ENCODE results near the gene SUPT6H. TPM values are rescaled to one million over a fixed set of nuclear protein-coding genes. Genes with fewer than 3 reads are reported as not detected.
A peak's percentile ranks its signal among the peaks of the same experiment; 100 is the strongest.

SUPT6H gene
- total and polyA plus RNA-seq, 2 experiments from 2014 or later, result 32.6 to 50.8 TPM

DNA sequence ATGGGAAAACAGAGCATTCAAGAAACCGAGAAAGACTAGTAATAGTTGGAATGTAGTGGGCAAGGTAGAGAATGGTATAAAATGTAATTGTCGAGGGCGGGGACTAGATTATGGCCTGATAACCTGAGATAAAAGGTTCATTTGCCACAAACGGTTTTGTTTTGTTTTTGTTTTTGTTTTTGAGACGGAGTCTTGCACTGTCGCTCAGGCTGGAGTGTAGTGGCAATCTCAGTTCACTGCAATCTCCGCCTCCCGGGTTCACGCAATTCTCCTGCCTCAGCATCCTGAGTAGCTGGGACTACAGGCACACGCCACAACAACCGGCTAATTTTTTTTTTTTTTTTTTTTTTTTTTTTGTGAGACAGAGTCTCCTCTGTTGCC, 67.9 kb downstream of the SUPT6H start:
- TF ChIP-seq, protein P1, sequence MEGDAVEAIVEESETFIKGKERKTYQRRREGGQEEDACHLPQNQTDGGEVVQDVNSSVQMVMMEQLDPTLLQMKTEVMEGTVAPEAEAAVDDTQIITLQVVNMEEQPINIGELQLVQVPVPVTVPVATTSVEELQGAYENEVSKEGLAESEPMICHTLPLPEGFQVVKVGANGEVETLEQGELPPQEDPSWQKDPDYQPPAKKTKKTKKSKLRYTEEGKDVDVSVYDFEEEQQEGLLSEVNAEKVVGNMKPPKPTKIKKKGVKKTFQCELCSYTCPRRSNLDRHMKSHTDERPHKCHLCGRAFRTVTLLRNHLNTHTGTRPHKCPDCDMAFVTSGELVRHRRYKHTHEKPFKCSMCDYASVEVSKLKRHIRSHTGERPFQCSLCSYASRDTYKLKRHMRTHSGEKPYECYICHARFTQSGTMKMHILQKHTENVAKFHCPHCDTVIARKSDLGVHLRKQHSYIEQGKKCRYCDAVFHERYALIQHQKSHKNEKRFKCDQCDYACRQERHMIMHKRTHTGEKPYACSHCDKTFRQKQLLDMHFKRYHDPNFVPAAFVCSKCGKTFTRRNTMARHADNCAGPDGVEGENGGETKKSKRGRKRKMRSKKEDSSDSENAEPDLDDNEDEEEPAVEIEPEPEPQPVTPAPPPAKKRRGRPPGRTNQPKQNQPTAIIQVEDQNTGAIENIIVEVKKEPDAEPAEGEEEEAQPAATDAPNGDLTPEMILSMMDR (IDR thresholded peaks at IDR 0.05; ENCODE audit: poor library complexity), result no peak
- no peak for TF ChIP-seq EZH2phosphoT487 (IDR thresholded peaks at IDR 0.05; ENCODE audit: low read depth, severe bottlenecking, unreplicated experiment)
- no peak for TF ChIP-seq EZH2 (IDR thresholded peaks at IDR 0.05; ENCODE audit: borderline replicate concordance)
- H3K9me3 ChIP-seq (ENCODE audit: low read depth), result no peaks in the 10 kb centered on the region
- 91% methylated on average over 11 of the region's 11 CpGs for WGBS (ENCODE audit: low lambda C conversion rate, missing lambda C conversion rate)

DNA sequence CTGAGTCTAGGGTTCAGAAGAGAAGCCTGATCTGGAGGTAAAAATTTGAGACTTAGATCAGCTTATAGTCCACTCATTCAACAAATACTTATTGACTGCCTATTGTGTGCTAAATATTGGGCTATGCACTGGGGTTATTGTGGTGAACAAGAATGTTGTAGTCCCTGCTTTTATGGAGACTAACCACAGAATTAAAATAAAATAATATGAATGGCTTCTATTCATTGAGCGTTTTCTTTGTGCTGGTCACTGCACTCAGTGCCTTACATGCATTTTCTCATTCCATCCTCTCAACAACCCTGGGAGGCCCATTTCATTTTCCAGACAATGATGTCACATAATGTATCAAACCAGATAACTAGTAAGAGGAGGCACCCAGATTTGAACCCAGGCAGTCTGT, 71.3 kb downstream of the SUPT6H start:
- Histone ChIP-seq H4K20me1 (ENCODE audit: insufficient read depth, poor library complexity, severe bottlenecking) (no peaks in the 10 kb centered on the region), H3K27ac (no peak overlapping the region), H3K4me2 (no peak overlapping the region), H3K4me3 (no peak overlapping the region), H3K9me3 (ENCODE audit: low read depth) (no peaks in the 10 kb centered on the region), H3K79me2 (no peaks in the 10 kb centered on the region), H3K4me1 (ENCODE audit: insufficient read depth) (no peaks in the 10 kb centered on the region), H3K9me2 (replicated peaks; ENCODE audit: insufficient read depth) (no peaks in the 10 kb centered on the region), H3K27me3 (no peaks in the 10 kb centered on the region), H3K36me3 (replicated peaks; ENCODE audit: insufficient read depth, low read depth) (no peaks in the 10 kb centered on the region), H2AFZ (no peak overlapping the region)
- DNase-seq (ENCODE audit: low spot score), result no peak
- TF ChIP-seq EZH2 (IDR thresholded peaks at IDR 0.05; ENCODE audit: borderline replicate concordance), result no peak
- TF ChIP-seq, protein P1 (IDR thresholded peaks at IDR 0.05; ENCODE audit: poor library complexity), result no peak
- no peak for TF ChIP-seq EZH2phosphoT487 (IDR thresholded peaks at IDR 0.05; ENCODE audit: low read depth, severe bottlenecking, unreplicated experiment)
- WGBS (ENCODE audit: low lambda C conversion rate, missing lambda C conversion rate), result 95% methylated on average over 1 of the region's 1 CpG

More for the DNA sequence above, 67.9 kb downstream of the SUPT6H start:
- no peaks in the 10 kb centered on the region for H3K27me3 ChIP-seq
- no peaks in the 10 kb centered on the region for H3K9me2 ChIP-seq (replicated peaks; ENCODE audit: insufficient read depth)
- H3K36me3 ChIP-seq (replicated peaks; ENCODE audit: insufficient read depth, low read depth), result no peaks in the 10 kb centered on the region
- peaks cover 1% of the 10 kb centered on the region for H4K20me1 ChIP-seq (ENCODE audit: insufficient read depth, poor library complexity, severe bottlenecking)
- peak overlapping the region; percentile 65 for H3K27ac ChIP-seq
- peaks cover 8% of the 10 kb centered on the region for H3K4me1 ChIP-seq (ENCODE audit: insufficient read depth)
- no peak overlapping the region for H3K4me2 ChIP-seq
- no peak for DNase-seq (ENCODE audit: low spot score)
- no peak overlapping the region for H3K4me3 ChIP-seq
- H3K79me2 ChIP-seq, result no peaks in the 10 kb centered on the region
- H2AFZ ChIP-seq, result no peak overlapping the region

DNA sequence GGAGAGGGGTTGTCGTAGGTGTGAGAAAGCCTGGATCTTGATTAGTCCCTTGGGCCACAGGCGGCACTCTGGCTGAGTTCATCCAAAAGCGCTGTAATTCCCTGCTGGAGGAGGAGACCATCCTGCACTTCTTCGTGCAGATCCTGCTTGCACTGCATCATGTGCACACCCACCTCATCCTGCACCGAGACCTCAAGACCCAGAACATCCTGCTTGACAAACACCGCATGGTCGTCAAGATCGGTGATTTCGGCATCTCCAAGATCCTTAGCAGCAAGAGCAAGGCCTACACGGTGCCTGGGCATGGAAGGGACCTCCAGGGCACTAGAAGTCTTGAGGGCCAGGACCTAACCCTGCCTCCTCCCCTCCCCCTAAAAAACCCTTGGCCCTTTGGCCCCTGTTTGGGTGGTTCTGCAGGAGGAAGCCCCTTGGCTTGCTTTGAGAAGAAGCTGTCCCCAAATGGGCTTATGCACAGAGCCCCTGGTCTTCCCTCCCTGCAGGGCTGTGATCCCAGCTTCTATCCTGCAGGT, 72.8 kb downstream of the SUPT6H start:
- WGBS (ENCODE audit: low lambda C conversion rate, missing lambda C conversion rate), result 95% methylated on average over 10 of the region's 10 CpGs
- Histone ChIP-seq H2AFZ (no peak overlapping the region), H3K9me2 (replicated peaks; ENCODE audit: insufficient read depth) (no peaks in the 10 kb centered on the region), H3K36me3 (replicated peaks; ENCODE audit: insufficient read depth, low read depth) (no peaks in the 10 kb centered on the region), H3K4me3 (no peak overlapping the region), H3K4me1 (ENCODE audit: insufficient read depth) (no peaks in the 10 kb centered on the region), H3K27ac (no peak overlapping the region), H3K79me2 (no peaks in the 10 kb centered on the region), H4K20me1 (ENCODE audit: insufficient read depth, poor library complexity, severe bottlenecking) (no peaks in the 10 kb centered on the region), H3K4me2 (no peak overlapping the region), H3K27me3 (no peaks in the 10 kb centered on the region), H3K9me3 (ENCODE audit: low read depth) (no peaks in the 10 kb centered on the region)
- TF ChIP-seq EZH2 (IDR thresholded peaks at IDR 0.05; ENCODE audit: borderline replicate concordance) (no peak), EZH2phosphoT487 (IDR thresholded peaks at IDR 0.05; ENCODE audit: low read depth, severe bottlenecking, unreplicated experiment) (no peak)
- TF ChIP-seq, protein P1 (IDR thresholded peaks at IDR 0.05; ENCODE audit: poor library complexity), result no peak
- DNase-seq (ENCODE audit: low spot score), result no peak

Measured in hepatocyte (in vitro differentiated cells).